Neural crest cell (in vitro differentiated cells): ENCODE data around the gene ARHGAP19. TPM values are rescaled to one million over a fixed set of nuclear protein-coding genes. Genes with fewer than 3 reads are reported as not detected.
A peak's percentile ranks its signal among the peaks of the same experiment; 100 is the strongest.

Experiments
- DNase-seq: peaks from one replicate; pipeline ENCODE4 v3.0.0; 2021; ENCODE audit warnings: low read depth, mixed read lengths, low spot score
- H3K27ac Mint-ChIP-seq: one replicate; pipeline ENCODE4 v1.8.0; 2021; ENCODE audit warnings: mild to moderate bottlenecking, mixed read lengths; ENCODE audit not compliant: unreplicated experiment
- H3K27me3 Mint-ChIP-seq: 2 replicates; pipeline ENCODE4 v1.8.0; 2021; ENCODE audit warnings: low read depth, mild to moderate bottlenecking, mixed read lengths
- H3K36me3 Mint-ChIP-seq: 2 replicates; pipeline ENCODE4 v1.8.0; 2021; ENCODE audit warnings: low read depth, mild to moderate bottlenecking, mixed read lengths
- H3K4me1 Mint-ChIP-seq: 2 replicates; pipeline ENCODE4 v1.8.0; 2021; ENCODE audit warnings: mixed read lengths
- H3K4me3 Mint-ChIP-seq: one replicate; pipeline ENCODE4 v1.8.0; 2021; ENCODE audit warnings: mild to moderate bottlenecking, mixed read lengths
- H3K9me3 Mint-ChIP-seq: 2 replicates; pipeline ENCODE4 v1.8.0; 2021; ENCODE audit warnings: mixed read lengths
- total RNA-seq: library from RNA; stranded (reverse); gene quantifications from 2 replicates; pipeline ENCODE4 v1.2.1, GENCODE V29; 2021
- TF ChIP-seq, protein P1 (sequence below): fragments of 200-600 bp; sonication (generic); conservative IDR thresholded peaks from 2 replicates; pipeline ENCODE4 v1.5.0; 2021; ENCODE audit warnings: antibody characterized with exemption, mild to moderate bottlenecking

Gene ARHGAP19
- total RNA-seq, 1 donor from 2014 or later = 30.3 TPM

DNA sequence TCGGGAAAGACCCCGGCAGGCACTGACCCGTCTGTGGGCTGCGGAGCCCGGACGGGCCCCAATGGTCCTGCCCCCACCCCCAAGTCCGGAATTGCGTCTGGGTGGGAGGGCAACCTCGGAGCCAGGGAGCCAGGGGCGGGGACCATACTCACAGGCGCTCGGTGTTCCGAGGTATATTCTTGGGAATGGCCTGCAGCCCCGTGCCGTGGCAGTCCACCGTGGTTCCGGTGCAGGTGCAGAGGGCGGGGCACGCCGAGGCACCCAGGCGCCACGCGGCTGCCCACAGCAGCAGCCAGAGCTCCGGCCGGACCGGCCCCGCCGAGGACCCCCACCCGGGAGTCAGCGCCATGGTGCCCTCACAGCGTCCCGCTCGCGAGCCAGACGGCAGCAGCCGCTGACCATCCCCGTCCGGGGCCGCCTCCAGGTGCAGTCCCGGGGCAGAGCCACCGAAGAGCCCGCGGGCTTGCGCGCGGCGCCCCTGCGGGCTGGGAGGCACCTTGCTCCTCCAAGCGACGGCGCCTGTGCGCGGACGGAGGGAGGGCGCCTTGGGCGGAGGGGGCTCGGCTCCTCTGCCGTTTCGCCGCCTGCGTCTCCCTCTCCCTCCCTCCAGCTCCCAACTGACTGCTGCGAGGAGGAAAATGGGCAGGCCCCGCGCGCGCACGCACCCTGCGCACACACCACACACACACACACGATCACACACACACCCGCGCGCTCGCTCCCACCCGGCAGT is 106.9 kb downstream of the ARHGAP19 start, which contains the start of gene SLIT1:
Gene SLIT1, minus strand, starts transcription at position 634 of the 733 bp plus-strand sequence. Its CDS starts 285 bp downstream, at position 349.
- peaks cover 77% of the 10 kb centered on the region for H3K27me3 Mint-ChIP-seq

GRCh38 chr10:97184971-97185325 is 107.5 kb downstream of the ARHGAP19 start:
- no peak for DNase-seq
- H3K36me3 Mint-ChIP-seq = no peaks in the 10 kb centered on the region
- peak overlapping the region; percentile 85 for H3K4me3 Mint-ChIP-seq
- no peak overlapping the region for H3K27ac Mint-ChIP-seq
- H3K4me1 Mint-ChIP-seq = peaks cover 31% of the 10 kb centered on the region
- no peaks in the 10 kb centered on the region for H3K9me3 Mint-ChIP-seq
- TF ChIP-seq, protein P1, sequence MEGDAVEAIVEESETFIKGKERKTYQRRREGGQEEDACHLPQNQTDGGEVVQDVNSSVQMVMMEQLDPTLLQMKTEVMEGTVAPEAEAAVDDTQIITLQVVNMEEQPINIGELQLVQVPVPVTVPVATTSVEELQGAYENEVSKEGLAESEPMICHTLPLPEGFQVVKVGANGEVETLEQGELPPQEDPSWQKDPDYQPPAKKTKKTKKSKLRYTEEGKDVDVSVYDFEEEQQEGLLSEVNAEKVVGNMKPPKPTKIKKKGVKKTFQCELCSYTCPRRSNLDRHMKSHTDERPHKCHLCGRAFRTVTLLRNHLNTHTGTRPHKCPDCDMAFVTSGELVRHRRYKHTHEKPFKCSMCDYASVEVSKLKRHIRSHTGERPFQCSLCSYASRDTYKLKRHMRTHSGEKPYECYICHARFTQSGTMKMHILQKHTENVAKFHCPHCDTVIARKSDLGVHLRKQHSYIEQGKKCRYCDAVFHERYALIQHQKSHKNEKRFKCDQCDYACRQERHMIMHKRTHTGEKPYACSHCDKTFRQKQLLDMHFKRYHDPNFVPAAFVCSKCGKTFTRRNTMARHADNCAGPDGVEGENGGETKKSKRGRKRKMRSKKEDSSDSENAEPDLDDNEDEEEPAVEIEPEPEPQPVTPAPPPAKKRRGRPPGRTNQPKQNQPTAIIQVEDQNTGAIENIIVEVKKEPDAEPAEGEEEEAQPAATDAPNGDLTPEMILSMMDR = no peak
- H3K27me3 Mint-ChIP-seq = peaks cover 80% of the 10 kb centered on the region

More for the DNA sequence above, 106.9 kb downstream of the ARHGAP19 start, which contains the start of gene SLIT1:
- Mint-ChIP-seq H3K9me3 (no peaks in the 10 kb centered on the region), H3K27ac (no peak within 1 kb of the TSS), H3K4me3 (peak within 1 kb of the TSS; percentile 85), H3K36me3 (no peaks in the 10 kb centered on the region), H3K4me1 (peaks cover 31% of the 10 kb centered on the region)
- peak; percentile 36 for DNase-seq
- TF ChIP-seq, protein P1 = no peak

DNA sequence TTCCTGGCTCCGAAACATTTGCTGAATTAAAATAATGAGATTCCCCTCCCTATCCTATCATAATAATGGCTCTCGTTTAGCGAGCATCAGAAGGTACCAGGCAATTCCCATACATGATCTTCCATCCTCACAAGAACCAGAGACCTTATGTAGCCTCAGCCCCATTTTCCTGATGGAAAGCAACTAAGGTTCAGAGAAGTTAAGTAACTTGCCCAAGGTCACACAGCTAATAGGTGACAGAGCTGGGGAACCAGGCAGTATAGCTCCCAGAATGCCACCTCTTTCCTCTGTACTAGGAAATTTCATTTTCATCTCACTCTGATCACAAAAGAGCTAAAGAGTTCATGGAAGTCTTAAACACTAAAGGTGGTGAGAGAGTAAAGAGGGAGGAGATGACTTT is 109.1 kb downstream of the ARHGAP19 start:
- no peaks in the 10 kb centered on the region for H3K9me3 Mint-ChIP-seq
- H3K36me3 Mint-ChIP-seq = no peaks in the 10 kb centered on the region
- TF ChIP-seq, protein P1 = no peak
- H3K4me3 Mint-ChIP-seq = peak overlapping the region; percentile 28
- H3K27ac Mint-ChIP-seq = no peak overlapping the region
- peaks cover 33% of the 10 kb centered on the region for H3K4me1 Mint-ChIP-seq
- DNase-seq = no peak
- H3K27me3 Mint-ChIP-seq = peaks cover 83% of the 10 kb centered on the region

GRCh38 chr10:97182288-97182990 is 110.0 kb downstream of the ARHGAP19 start:
- Mint-ChIP-seq H3K27ac (no peak overlapping the region), H3K27me3 (peaks cover 79% of the 10 kb centered on the region), H3K4me1 (peaks cover 33% of the 10 kb centered on the region), H3K4me3 (no peak overlapping the region), H3K9me3 (no peaks in the 10 kb centered on the region), H3K36me3 (no peaks in the 10 kb centered on the region)
- TF ChIP-seq, protein P1 = no peak
- DNase-seq = no peak

DNA sequence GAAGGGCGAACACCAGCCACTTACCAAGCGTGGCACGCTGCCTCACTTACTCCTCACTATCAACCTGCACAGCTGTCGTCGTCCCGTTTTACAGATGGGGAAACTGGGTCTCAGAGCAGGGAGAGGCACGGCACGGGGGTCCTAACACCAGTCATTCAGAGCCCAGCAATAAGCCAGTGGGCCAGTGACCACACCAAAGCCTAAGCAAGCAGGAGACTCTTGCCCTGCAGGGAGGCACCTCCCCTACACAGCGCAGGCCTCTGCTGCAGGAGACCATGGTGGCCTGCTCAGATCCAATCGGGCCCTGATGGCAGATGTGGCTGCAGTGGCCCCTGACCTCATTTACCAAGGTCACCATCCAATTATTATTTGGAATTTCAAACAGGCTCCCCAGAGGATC is 111.5 kb downstream of the ARHGAP19 start:
- Mint-ChIP-seq H3K9me3 (no peaks in the 10 kb centered on the region), H3K36me3 (no peaks in the 10 kb centered on the region), H3K4me1 (peaks cover 33% of the 10 kb centered on the region), H3K27ac (no peak overlapping the region), H3K27me3 (peaks cover 64% of the 10 kb centered on the region), H3K4me3 (no peak overlapping the region)
- TF ChIP-seq, protein P1 = no peak
- no peak for DNase-seq
